ENCODE measurements around the gene FCAR. TPM values are rescaled to one million over a fixed set of nuclear protein-coding genes. Genes with fewer than 3 reads are reported as not detected.
"Not testable (repeated sequence)": the region's sequence is repeated elsewhere in the genome, so short reads cannot be mapped to it uniquely, and the experiment has no call there.

Gene FCAR
- total and polyA plus RNA-seq, 2 experiments from 2014 or later = not detected

DNA sequence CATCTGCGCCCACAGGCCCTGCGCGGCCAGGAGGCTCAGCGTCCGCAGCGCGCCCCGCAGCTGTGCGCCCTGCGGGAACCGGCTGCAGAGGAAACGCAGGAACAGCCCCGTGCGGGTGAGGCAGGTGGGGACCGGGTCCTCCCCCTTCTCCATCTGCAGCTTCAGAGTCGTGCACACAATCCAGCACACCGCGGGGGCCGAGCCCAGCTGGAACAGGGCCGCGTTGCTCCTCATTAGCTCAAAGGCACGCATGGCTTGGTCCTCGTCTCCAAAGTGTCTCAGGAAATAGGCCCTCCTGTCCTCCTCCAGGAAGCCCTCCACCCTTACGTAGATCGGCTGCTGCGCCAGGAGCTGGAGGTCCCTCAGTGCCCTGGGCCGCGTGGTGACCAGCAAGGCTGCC lies 65.5 kb downstream of the FCAR start:
- not testable (repeated sequence) for H3K4me1 Mint-ChIP-seq; H3K27ac Mint-ChIP-seq; DNase-seq (ENCODE audit: low spot score); H3K4me1 ChIP-seq (ENCODE audit: insufficient read depth); H3K4me2 ChIP-seq; H3K9me2 ChIP-seq (ENCODE audit: insufficient read depth); H3K36me3 ChIP-seq (ENCODE audit: insufficient read depth); H3K79me2 ChIP-seq (replicated peaks; ENCODE audit: insufficient read depth); H2AFZ ChIP-seq; H3K27me3 ChIP-seq (ENCODE audit: insufficient read depth); H3K36me3 Mint-ChIP-seq (ENCODE audit: low read depth); H3K27me3 Mint-ChIP-seq (ENCODE audit: insufficient read depth, low read depth, poor library complexity); H3K4me3 Mint-ChIP-seq; H4K20me1 ChIP-seq (replicated peaks; ENCODE audit: insufficient read depth); H3F3A ChIP-seq (replicated peaks; ENCODE audit: low read depth); H3K27ac ChIP-seq (ENCODE audit: low read depth); H3K4me3 ChIP-seq
- ATAC-seq = peak; percentile 59
- H3K9me3 Mint-ChIP-seq = peaks cover 20% of the 10 kb centered on the region; the same call in 2 of the 3 replicates

Small RNA genes within 50 kb of the gene (small RNA-seq; reads per million reads assigned to genes)
- 0.22 reads per million for gene RNU6-222P (ENCODE audit: low replicate concordance)

Other genes with a start within 250 kb of the FCAR start
- 0.14 TPM in 1 of 2 replicates, not detected in the other for gene LILRB1, start 243.8 kb upstream of the FCAR start, total RNA-seq (2014; rRNA removed; shearing (Covaris generic))
- 0.12 TPM in 1 of 2 replicates, not detected in the other for gene LILRB1, start 243.8 kb upstream of the FCAR start, polyA plus RNA-seq (2016; fragmentation: Nextera tagmentation; extraction: Ambion mirVana)
- gene LILRB4, start 211.2 kb upstream of the FCAR start, total RNA-seq (2014; rRNA removed; shearing (Covaris generic)) = not detected in 2 replicates
- not detected in 2 replicates for gene LILRB4, start 211.2 kb upstream of the FCAR start, polyA plus RNA-seq (2016; fragmentation: Nextera tagmentation; extraction: Ambion mirVana)
- not detected in 2 replicates for gene KIR3DL3, start 149.8 kb upstream of the FCAR start, total RNA-seq (2014; rRNA removed; shearing (Covaris generic))
- gene KIR3DL3, start 149.8 kb upstream of the FCAR start, polyA plus RNA-seq (2016; fragmentation: Nextera tagmentation; extraction: Ambion mirVana) = not detected in 2 replicates
- not detected in 2 replicates for gene KIR2DL3, start 135.7 kb upstream of the FCAR start, total RNA-seq (2014; rRNA removed; shearing (Covaris generic))
- gene KIR2DL3, start 135.7 kb upstream of the FCAR start, polyA plus RNA-seq (2016; fragmentation: Nextera tagmentation; extraction: Ambion mirVana) = not detected in 2 replicates
- not detected in 2 replicates for gene KIR2DL1, start 104.4 kb upstream of the FCAR start, total RNA-seq (2014; rRNA removed; shearing (Covaris generic))
- not detected in 2 replicates for gene KIR2DL1, start 104.4 kb upstream of the FCAR start, polyA plus RNA-seq (2016; fragmentation: Nextera tagmentation; extraction: Ambion mirVana)
- gene KIR2DL4, start 70.6 kb upstream of the FCAR start, total RNA-seq (2014; rRNA removed; shearing (Covaris generic)) = not detected in 2 replicates
- gene KIR2DL4, start 70.6 kb upstream of the FCAR start, polyA plus RNA-seq (2016; fragmentation: Nextera tagmentation; extraction: Ambion mirVana) = not detected in 2 replicates
- gene KIR3DL1, start 57.8 kb upstream of the FCAR start, total RNA-seq (2014; rRNA removed; shearing (Covaris generic)) = not detected in 2 replicates
- not detected in 2 replicates for gene KIR3DL1, start 57.8 kb upstream of the FCAR start, polyA plus RNA-seq (2016; fragmentation: Nextera tagmentation; extraction: Ambion mirVana)
- not detected in 2 replicates for gene KIR2DS4, start 41.6 kb upstream of the FCAR start, total RNA-seq (2014; rRNA removed; shearing (Covaris generic))
- gene KIR2DS4, start 41.6 kb upstream of the FCAR start, polyA plus RNA-seq (2016; fragmentation: Nextera tagmentation; extraction: Ambion mirVana) = not detected in 2 replicates
- gene KIR3DL2, start 23.8 kb upstream of the FCAR start, total RNA-seq (2014; rRNA removed; shearing (Covaris generic)) = not detected in 2 replicates
- not detected in 2 replicates for gene KIR3DL2, start 23.8 kb upstream of the FCAR start, polyA plus RNA-seq (2016; fragmentation: Nextera tagmentation; extraction: Ambion mirVana)
- gene NCR1, start 31.9 kb downstream of the FCAR start, total RNA-seq (2014; rRNA removed; shearing (Covaris generic)) = 0.78 and 2.0 TPM in 2 replicates
- gene NCR1, start 31.9 kb downstream of the FCAR start, polyA plus RNA-seq (2016; fragmentation: Nextera tagmentation; extraction: Ambion mirVana) = 1.6 and 1.8 TPM in 2 replicates
- 1.8 and 2.2 TPM in 2 replicates for gene NLRP7, start 73.3 kb downstream of the FCAR start, total RNA-seq (2014; rRNA removed; shearing (Covaris generic))
- 1.2 and 1.4 TPM in 2 replicates for gene NLRP7, start 73.3 kb downstream of the FCAR start, polyA plus RNA-seq (2016; fragmentation: Nextera tagmentation; extraction: Ambion mirVana)
- gene NLRP2, start 92.1 kb downstream of the FCAR start, total RNA-seq (2014; rRNA removed; shearing (Covaris generic)) = 126 and 128 TPM in 2 replicates
- gene NLRP2, start 92.1 kb downstream of the FCAR start, polyA plus RNA-seq (2016; fragmentation: Nextera tagmentation; extraction: Ambion mirVana) = 51.7 and 54.8 TPM in 2 replicates
- 0.17 TPM in 1 of 2 replicates, not detected in the other for gene GP6, start 164.0 kb downstream of the FCAR start, total RNA-seq (2014; rRNA removed; shearing (Covaris generic))
- gene GP6, start 164.0 kb downstream of the FCAR start, polyA plus RNA-seq (2016; fragmentation: Nextera tagmentation; extraction: Ambion mirVana) = 1.3 TPM in 2 replicates
- 32.3 and 36.5 TPM in 2 replicates for gene RDH13, start 188.9 kb downstream of the FCAR start, total RNA-seq (2014; rRNA removed; shearing (Covaris generic))
- gene RDH13, start 188.9 kb downstream of the FCAR start, polyA plus RNA-seq (2016; fragmentation: Nextera tagmentation; extraction: Ambion mirVana) = 23.0 and 28.0 TPM in 2 replicates
- gene EPS8L1, start 201.6 kb downstream of the FCAR start, total RNA-seq (2014; rRNA removed; shearing (Covaris generic)) = 40.6 and 47.5 TPM in 2 replicates
- 51.2 and 61.3 TPM in 2 replicates for gene EPS8L1, start 201.6 kb downstream of the FCAR start, polyA plus RNA-seq (2016; fragmentation: Nextera tagmentation; extraction: Ambion mirVana)
- gene PPP1R12C, start 243.4 kb downstream of the FCAR start, total RNA-seq (2014; rRNA removed; shearing (Covaris generic)) = 57.4 and 83.9 TPM in 2 replicates
- 33.2 and 33.3 TPM in 2 replicates for gene PPP1R12C, start 243.4 kb downstream of the FCAR start, polyA plus RNA-seq (2016; fragmentation: Nextera tagmentation; extraction: Ambion mirVana)